ENCODE results near the gene NOSIP. TPM values are rescaled to one million over a fixed set of nuclear protein-coding genes. Genes with fewer than 3 reads are reported as not detected.
A peak's percentile ranks its signal among the peaks of the same experiment; 100 is the strongest.

The NOSIP gene
- total and polyA plus RNA-seq, 8 donors = 18.1 to 354 (median 87.3) TPM

DNA sequence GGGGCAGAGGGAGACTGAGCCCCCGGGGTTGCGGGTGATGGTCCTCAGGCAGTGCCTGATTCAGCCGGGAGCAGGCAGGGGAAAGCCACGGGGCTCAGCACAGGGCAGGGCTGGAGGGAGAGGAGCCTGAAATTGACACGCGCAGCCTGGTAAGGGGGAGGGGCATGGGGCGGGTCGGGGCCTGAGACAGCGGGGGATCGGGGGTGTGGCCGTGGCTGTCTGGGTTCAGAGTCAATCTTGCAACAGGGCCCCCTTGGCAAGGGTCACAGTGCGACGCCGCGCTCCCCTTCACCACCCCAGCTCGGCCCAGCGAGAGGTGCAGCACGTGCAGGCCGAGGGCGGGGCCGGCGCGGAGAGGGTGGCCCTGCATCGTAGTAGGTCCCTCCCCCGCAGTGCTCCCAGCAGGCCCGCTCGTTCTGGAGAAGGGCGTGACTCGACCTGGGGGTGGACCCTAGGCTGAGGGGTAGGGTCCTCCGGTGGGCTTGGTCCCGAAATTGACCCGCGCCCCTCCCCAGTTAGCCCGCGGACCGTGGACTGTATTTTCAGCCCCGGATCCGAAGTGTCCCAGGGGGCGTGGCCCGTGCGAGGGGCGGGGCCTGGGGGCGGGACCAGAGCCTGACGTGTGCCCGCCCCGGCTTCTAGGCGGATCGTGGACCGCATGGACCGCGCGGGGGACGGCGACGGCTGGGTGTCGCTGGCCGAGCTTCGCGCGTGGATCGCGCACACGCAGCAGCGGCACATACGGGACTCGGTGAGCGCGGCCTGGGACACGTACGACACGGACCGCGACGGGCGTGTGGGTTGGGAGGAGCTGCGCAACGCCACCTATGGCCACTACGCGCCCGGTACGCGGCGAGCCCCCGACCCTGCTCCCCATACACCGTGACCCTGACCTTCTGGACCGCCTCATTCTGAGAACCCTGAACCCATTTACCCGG is 46.5 kb downstream of the NOSIP start:
- intact Hi-C loops (cut with DNase I; ENCODE audit: low total_unique reads) = no loop called here
- Histone ChIP-seq H3K36me3 (peaks cover 2 to 33% (median 20%) of the 10 kb centered on the region in 4 donors), H3K4me3 (peak overlapping the region; percentile 52 to 85 (median 63)), H3K4me1 (peaks cover 11 to 30% (median 16%) of the 10 kb centered on the region in 4 donors), H3K27me3 (no peaks in the 10 kb centered on the region), H3K9me3 (no peaks in the 10 kb centered on the region), H3K27ac (peak overlapping the region in 3 of 5 donors; percentile 20 to 59 (median 43))
- DNase-seq = peak; percentile 82 to 93
- 3 to 9% (median 5%) methylated on average over 39 to 87 of the region's 87 CpGs for WGBS, 5 donors
- TF ChIP-seq, protein P1, sequence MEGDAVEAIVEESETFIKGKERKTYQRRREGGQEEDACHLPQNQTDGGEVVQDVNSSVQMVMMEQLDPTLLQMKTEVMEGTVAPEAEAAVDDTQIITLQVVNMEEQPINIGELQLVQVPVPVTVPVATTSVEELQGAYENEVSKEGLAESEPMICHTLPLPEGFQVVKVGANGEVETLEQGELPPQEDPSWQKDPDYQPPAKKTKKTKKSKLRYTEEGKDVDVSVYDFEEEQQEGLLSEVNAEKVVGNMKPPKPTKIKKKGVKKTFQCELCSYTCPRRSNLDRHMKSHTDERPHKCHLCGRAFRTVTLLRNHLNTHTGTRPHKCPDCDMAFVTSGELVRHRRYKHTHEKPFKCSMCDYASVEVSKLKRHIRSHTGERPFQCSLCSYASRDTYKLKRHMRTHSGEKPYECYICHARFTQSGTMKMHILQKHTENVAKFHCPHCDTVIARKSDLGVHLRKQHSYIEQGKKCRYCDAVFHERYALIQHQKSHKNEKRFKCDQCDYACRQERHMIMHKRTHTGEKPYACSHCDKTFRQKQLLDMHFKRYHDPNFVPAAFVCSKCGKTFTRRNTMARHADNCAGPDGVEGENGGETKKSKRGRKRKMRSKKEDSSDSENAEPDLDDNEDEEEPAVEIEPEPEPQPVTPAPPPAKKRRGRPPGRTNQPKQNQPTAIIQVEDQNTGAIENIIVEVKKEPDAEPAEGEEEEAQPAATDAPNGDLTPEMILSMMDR (IDR thresholded peaks at IDR 0.05) = peak in 5 of 7 experiments; percentile 20 to 30 (median 27)
- no peak for TF ChIP-seq EP300 (IDR thresholded peaks at IDR 0.05)

DNA sequence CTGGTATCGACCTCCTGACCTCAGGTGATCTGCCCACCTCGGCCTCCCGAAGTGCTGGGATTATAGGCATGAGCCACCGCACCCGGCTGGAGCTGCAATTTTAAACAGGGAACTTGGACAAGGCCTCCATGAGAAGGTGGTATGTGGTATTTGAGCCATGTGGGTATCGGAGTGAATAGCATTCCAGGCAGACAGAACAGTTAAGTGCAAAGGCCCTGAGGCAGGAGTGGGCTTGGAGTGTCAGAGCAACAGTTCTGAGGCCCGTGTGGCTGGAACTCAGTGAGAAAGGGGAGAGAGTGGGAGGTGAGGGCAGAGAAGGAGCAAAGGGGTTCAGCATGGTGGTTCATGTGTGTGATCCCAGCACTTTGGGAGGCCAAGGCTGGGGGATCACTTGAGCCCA is 49.6 kb downstream of the NOSIP start:
- peaks cover 11 to 49% (median 32%) of the 10 kb centered on the region in 4 donors for H3K4me1 ChIP-seq
- 94 to 97% (median 95%) methylated on average over 6 to 7 of the region's 7 CpGs for WGBS, 5 donors
- H3K4me3 ChIP-seq = no peak overlapping the region
- peaks cover 0 to 15% (median 8%) of the 10 kb centered on the region in 4 donors for H3K36me3 ChIP-seq
- intact Hi-C loops (cut with DNase I; ENCODE audit: low total_unique reads) = no loop called here
- TF ChIP-seq POLR2A (IDR thresholded peaks at IDR 0.05) (no peak), POLR2AphosphoS5 (IDR thresholded peaks at IDR 0.05) (no peak), EP300 (IDR thresholded peaks at IDR 0.05) (no peak)
- TF ChIP-seq, protein P1 (IDR thresholded peaks at IDR 0.05) = no peak
- H3K9me3 ChIP-seq = no peaks in the 10 kb centered on the region
- H3K27me3 ChIP-seq = no peaks in the 10 kb centered on the region
- no peak overlapping the region for H3K27ac ChIP-seq
- DNase-seq = no peak

DNA sequence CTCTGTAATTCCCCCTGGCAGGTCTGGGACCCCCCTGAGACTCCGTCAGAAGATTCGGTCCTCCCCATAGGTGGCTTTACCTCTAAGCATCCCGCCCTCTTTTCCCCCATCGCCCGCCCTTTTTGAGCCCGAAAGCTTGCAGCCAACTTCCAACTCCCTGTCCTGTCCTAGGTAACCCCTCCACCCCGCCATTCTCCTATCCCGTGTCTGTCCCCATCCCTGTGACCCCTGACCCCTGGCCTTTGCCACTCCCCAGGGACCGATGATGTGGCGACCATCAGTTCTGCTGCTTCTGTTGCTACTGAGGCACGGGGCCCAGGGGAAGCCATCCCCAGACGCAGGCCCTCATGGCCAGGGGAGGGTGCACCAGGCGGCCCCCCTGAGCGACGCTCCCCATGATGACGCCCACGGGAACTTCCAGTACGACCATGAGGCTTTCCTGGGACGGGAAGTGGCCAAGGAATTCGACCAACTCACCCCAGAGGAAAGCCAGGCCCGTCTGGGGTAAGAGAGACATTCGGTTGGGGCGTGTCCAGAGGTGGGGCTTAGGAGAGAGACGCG is 52.1 kb downstream of the NOSIP start:
- intact Hi-C loops (cut with DNase I; ENCODE audit: low total_unique reads) = no loop called here
- Histone ChIP-seq H3K9me3 (no peaks in the 10 kb centered on the region), H3K27me3 (no peaks in the 10 kb centered on the region), H3K36me3 (peaks cover 0 to 32% (median 24%) of the 10 kb centered on the region in 4 donors), H3K4me3 (peak overlapping the region; percentile 35 to 49 (median 43)), H3K27ac (peak overlapping the region in 3 of 5 donors; percentile 24 to 74 (median 72)), H3K4me1 (peaks cover 3 to 31% (median 20%) of the 10 kb centered on the region in 4 donors)
- 58 to 76% (median 62%) methylated on average over 23 to 25 of the region's 25 CpGs for WGBS, 5 donors
- no peak for DNase-seq
- TF ChIP-seq POLR2AphosphoS5 (IDR thresholded peaks at IDR 0.05) = no peak
- TF ChIP-seq, protein P1 (IDR thresholded peaks at IDR 0.05) = no peak

DNA sequence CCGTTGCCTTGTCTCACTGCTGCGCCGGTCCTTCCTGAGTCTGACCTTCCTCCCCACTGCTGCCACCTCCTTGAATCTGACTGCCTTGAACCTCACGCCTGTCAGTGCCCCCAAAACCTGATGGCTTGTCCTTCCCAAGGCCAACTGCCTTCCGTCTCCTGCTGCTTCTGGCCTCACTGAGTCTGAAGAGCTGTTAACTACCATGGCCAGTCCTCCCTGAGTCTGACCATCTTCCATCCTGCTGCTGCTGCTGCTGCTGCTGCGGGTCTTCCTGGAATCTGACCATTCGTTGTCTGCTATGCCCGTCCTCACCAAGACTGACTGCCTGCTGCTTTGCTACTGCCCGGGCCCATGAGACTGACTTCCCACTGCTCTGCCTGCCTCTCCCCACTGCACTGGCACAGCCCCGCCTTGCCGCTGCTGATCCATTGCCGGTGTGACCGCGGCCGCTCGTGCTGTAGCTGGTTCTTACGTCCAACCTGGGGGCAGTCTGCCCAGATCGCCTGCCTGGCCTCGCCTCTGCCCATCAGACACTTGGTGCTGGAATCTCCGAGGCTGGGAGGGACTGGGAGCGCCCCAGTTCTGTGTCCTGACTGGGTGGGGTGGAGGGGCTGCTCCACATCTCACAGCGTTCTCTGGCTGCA is 55.4 kb downstream of the NOSIP start:
- no peak overlapping the region for H3K4me3 ChIP-seq
- no peaks in the 10 kb centered on the region for H3K27me3 ChIP-seq
- peaks cover 0 to 25% (median 19%) of the 10 kb centered on the region in 4 donors for H3K4me1 ChIP-seq
- DNase-seq = no peak
- H3K36me3 ChIP-seq = peaks cover 0 to 49% (median 44%) of the 10 kb centered on the region in 4 donors
- 82 to 88% (median 86%) methylated on average over 19 to 22 of the region's 22 CpGs for WGBS, 5 donors
- no peaks in the 10 kb centered on the region for H3K9me3 ChIP-seq
- TF ChIP-seq EP300 (IDR thresholded peaks at IDR 0.05) (no peak), POLR2A (IDR thresholded peaks at IDR 0.05) (no peak), POLR2AphosphoS5 (IDR thresholded peaks at IDR 0.05) (no peak)
- TF ChIP-seq, protein P1 (IDR thresholded peaks at IDR 0.05) = no peak
- intact Hi-C loops (cut with DNase I; ENCODE audit: low total_unique reads) = no loop called here
- no peak overlapping the region for H3K27ac ChIP-seq
